HCT116 (cell line): Measurements from ENCODE around the gene CDH23. TPM values are rescaled to one million over a fixed set of nuclear protein-coding genes. Genes with fewer than 3 reads are reported as not detected.

Experiments
- ATAC-seq: fragments of 200-7000 bp; cut with Tn5 transposase; 2 replicates; pipeline ENCODE4 v1.9.1; 2020; ENCODE audit warnings: mild to moderate bottlenecking, moderate library complexity
- BruUV-seq: library from RNA; stranded (reverse); fragments of 400-500 nt; replicated peaks from 2 replicates; lab custom pipeline; 2021; lab: Mats Ljungman, UMichigan
- CTCF ChIA-PET: fragments of 300-600 bp; sonication (Branson Sonifier 250); formaldehyde crosslinking; loops from one replicate; lab custom pipeline; 2021; ENCODE audit warnings: antibody characterized with exemption; lab: Charles Lee
- POLR2A ChIA-PET: fragments of 300-600, 350-600 bp; sonication (Branson Sonifier 250); formaldehyde crosslinking; loops from one replicate; lab custom pipeline; 2021; ENCODE audit warnings: antibody characterized with exemption; lab: Charles Lee
- RAD21 ChIA-PET, 2 experiments: fragments of 300-600 bp; sonication (Branson Sonifier 250); formaldehyde crosslinking; loops; one replicate each; lab custom pipeline; 2023; ENCODE audit warnings: low total read pairs in 2 of 2; ENCODE audit not compliant: uncharacterized antibody in 2 of 2, unreplicated experiment in 2 of 2, low non-redundant PET in 1 of 2; lab: Charles Lee
- DNase-seq: peaks from one replicate; pipeline ENCODE4 v3.0.0-alpha.2; 2010; ENCODE audit warnings: low read depth, low spot score
- H2AFZ ChIP-seq: fragments of 200-600 bp; shearing (Covaris generic), sonication (generic); 2 replicates; pipeline ENCODE4 v1.6.1; 2017; ENCODE audit warnings: low read depth, mixed run types, mixed read lengths, antibody characterized with exemption, low read length; ENCODE audit not compliant: poor library complexity, severe bottlenecking
- H3K27ac ChIP-seq: 2 replicates; pipeline ENCODE4 v1.5.1; 2012; ENCODE audit warnings: low read depth, low read length
- H3K27me3 ChIP-seq: fragments of 200-600 bp; sonication (generic); 2 replicates; pipeline ENCODE4 v1.6.1; 2016; ENCODE audit warnings: mixed run types, low read length, mixed read lengths; ENCODE audit not compliant: insufficient read depth
- H3K36me3 ChIP-seq, 2 experiments: fragments of 200-500 bp in 1 of 2; fragments of 200-600 bp in 1 of 2; sonication (Bioruptor generic) in 1 of 2; sonication (generic) in 1 of 2; 2 replicates each; pipeline versions ENCODE4 v1.5.1 to v1.6.1; 2014 to 2016; ENCODE audit warnings: low read length in 2 of 2, inconsistent platforms in 1 of 2, mixed read lengths in 1 of 2, mixed run types in 1 of 2; ENCODE audit not compliant: insufficient read depth in 2 of 2, control insufficient read depth in 1 of 2
- H3K4me1 ChIP-seq, 2 experiments: fragments of 200-600 bp in 1 of 2; sonication (generic) in 1 of 2; 2 replicates each; pipeline versions ENCODE4 v1.5.1 to v1.6.1; 2012 to 2017; ENCODE audit warnings: low read length in 2 of 2, inconsistent platforms in 1 of 2, mild to moderate bottlenecking in 1 of 2, mixed read lengths in 1 of 2, mixed run types in 1 of 2, moderate library complexity in 1 of 2; ENCODE audit not compliant: insufficient read depth in 2 of 2, control insufficient read depth in 1 of 2
- H3K4me2 ChIP-seq: fragments of 200-600 bp; sonication (generic); 2 replicates; pipeline ENCODE4 v1.6.1; 2017; ENCODE audit warnings: mixed run types, low read length, mixed read lengths
- H3K4me3 ChIP-seq, 2 experiments: fragments of 200-600 bp in 1 of 2; sonication (generic) in 1 of 2; replicated peaks in 1 of 2; 2 replicates each; pipeline ENCODE4 v1.5.1; 2011 to 2016; ENCODE audit warnings: low read length in 2 of 2, control low read depth in 1 of 2, low read depth in 1 of 2, mild to moderate bottlenecking in 1 of 2, mixed read lengths in 1 of 2, mixed run types in 1 of 2
- H3K79me2 ChIP-seq: fragments of 200-600 bp; sonication (generic); 2 replicates; pipeline ENCODE4 v1.6.1; 2017; ENCODE audit warnings: mild to moderate bottlenecking, mixed run types, low read length, moderate library complexity, mixed read lengths; ENCODE audit not compliant: insufficient read depth
- H3K9ac ChIP-seq: fragments of 200-600 bp; sonication (generic); 2 replicates; pipeline ENCODE4 v1.6.1; 2016; ENCODE audit warnings: low read length, mixed read lengths
- H3K9me2 ChIP-seq: fragments of 200-600 bp; sonication (generic), shearing (Covaris generic); 2 replicates; pipeline ENCODE4 v1.6.1; 2017; ENCODE audit warnings: mixed run types, mild to moderate bottlenecking, moderate library complexity; ENCODE audit not compliant: insufficient read depth
- H3K9me3 ChIP-seq, 2 experiments: fragments of 200-500 bp in 1 of 2; fragments of 200-600 bp in 1 of 2; sonication (Bioruptor generic) in 1 of 2; sonication (generic) in 1 of 2; 2 replicates each; pipeline ENCODE4 v1.6.1; 2014 to 2017; ENCODE audit warnings: low read length in 2 of 2, mixed read lengths in 2 of 2, inconsistent platforms in 1 of 2, low read depth in 1 of 2, mild to moderate bottlenecking in 1 of 2, mixed run types in 1 of 2, moderate library complexity in 1 of 2; ENCODE audit not compliant: control insufficient read depth in 1 of 2, insufficient read depth in 1 of 2
- H4K20me1 ChIP-seq: fragments of 200-600 bp; sonication (generic), shearing (Covaris generic); 2 replicates; pipeline ENCODE4 v1.6.1; 2017; ENCODE audit warnings: mixed run types, mild to moderate bottlenecking, moderate library complexity; ENCODE audit not compliant: insufficient read depth
- CBX3 ChIP-seq: IDR thresholded peaks from 2 replicates; pipeline ENCODE4 v1.6.1; 2012; ENCODE audit warnings: low read depth
- CTCF ChIP-seq, 3 experiments: fragments of 200-600 bp in 1 of 3; sonication (generic) in 1 of 3; IDR thresholded peaks in 2 of 3; conservative IDR thresholded peaks in 1 of 3; 2 replicates each; pipeline ENCODE4 v1.5.1; 2012 to 2017; ENCODE audit warnings: low read depth in 2 of 3, low read length in 2 of 3, antibody characterized with exemption in 1 of 3, borderline replicate concordance in 1 of 3, control low read depth in 1 of 3, mild to moderate bottlenecking in 1 of 3, mixed read lengths in 1 of 3, mixed run types in 1 of 3, moderate library complexity in 1 of 3; ENCODE audit not compliant: insufficient read depth in 1 of 3
- EZH2 ChIP-seq: fragments of 200-600 bp; sonication (generic); IDR thresholded peaks from 2 replicates; pipeline ENCODE4 v1.6.1; 2017; ENCODE audit warnings: antibody characterized with exemption, mixed run types
- EZH2phosphoT487 ChIP-seq: fragments of 200-600 bp; IDR thresholded peaks from 2 replicates; pipeline ENCODE4 v1.6.1; 2018; ENCODE audit warnings: antibody characterized with exemption, borderline replicate concordance
- JUND ChIP-seq: IDR thresholded peaks from 2 replicates; pipeline ENCODE4 v1.6.1; 2012
- POLR2AphosphoS5 ChIP-seq: IDR thresholded peaks from 2 replicates; pipeline ENCODE4 v1.6.1; 2011; ENCODE audit warnings: mild to moderate bottlenecking, low read depth, low read length, moderate library complexity
- RAD21 ChIP-seq: IDR thresholded peaks from 2 replicates; pipeline ENCODE4 v1.6.1; 2012; ENCODE audit warnings: low read depth, mild to moderate bottlenecking
- REST ChIP-seq: IDR thresholded peaks from 2 replicates; pipeline ENCODE4 v1.6.1; 2012; ENCODE audit warnings: low read depth
- TCF7L2 ChIP-seq: IDR thresholded peaks from 2 replicates; pipeline ENCODE4 v1.7.0; 2011; ENCODE audit warnings: borderline replicate concordance, inconsistent platforms; ENCODE audit not compliant: insufficient read depth, insufficient read length; ENCODE audit errors: extremely low read depth
- YY1 ChIP-seq: IDR thresholded peaks from 2 replicates; pipeline ENCODE4 v1.6.1; 2011; ENCODE audit warnings: low read length, low read depth, moderate library complexity, mild to moderate bottlenecking; ENCODE audit not compliant: insufficient replicate concordance; ENCODE audit errors: extremely low read depth
- ZBTB33 ChIP-seq: IDR thresholded peaks from 2 replicates; pipeline ENCODE4 v1.6.1; 2011; ENCODE audit warnings: mild to moderate bottlenecking, low read length, moderate library complexity; ENCODE audit not compliant: insufficient replicate concordance; ENCODE audit errors: extremely low read depth
- ZFX ChIP-seq: fragments of 450-650 bp; IDR thresholded peaks from 2 replicates; pipeline ENCODE4 v1.6.1; 2017
- ZNF274 ChIP-seq: fragments of 200-500 bp; sonication (Bioruptor generic); IDR thresholded peaks from 2 replicates; pipeline ENCODE4 v1.6.1; 2014; ENCODE audit warnings: mild to moderate bottlenecking, low read depth, low read length, inconsistent platforms
- intact Hi-C: fragments of 100-400 bp; cut with micrococcal nuclease; formaldehyde crosslinking; loops from 2 replicates; pipeline ENCODE4 v1.10.0; 2022
- total RNA-seq: library from RNA; stranded (reverse); gene quantifications from one replicate; pipeline ENCODE4 v1.2.1, GENCODE V29; 2021; ENCODE audit not compliant: unreplicated experiment

Gene CDH23
- total RNA-seq, 1 experiment from 2014 or later: not detected

- Histone ChIP-seq H3K27ac (no peak overlapping the region), H3K9me3 (no peaks in the 10 kb centered on the region), H3K4me2 (no peak overlapping the region), H4K20me1 (no peaks in the 10 kb centered on the region), H3K9me2 (no peaks in the 10 kb centered on the region), H3K4me3 (no peak overlapping the region), H3K9ac (no peak overlapping the region), H3K79me2 (no peaks in the 10 kb centered on the region), H2AFZ (no peak overlapping the region), H3K4me1 (no peaks in the 10 kb centered on the region), H3K27me3 (peaks cover 11% of the 10 kb centered on the region; the same call in 1 of the 2 replicates), H3K36me3 (no peaks in the 10 kb centered on the region)
- TF ChIP-seq EZH2: no peak
- no peak for TF ChIP-seq JUND
- no peak for TF ChIP-seq CTCF (IDR thresholded peaks at IDR 0.05 in 2 of 3, conservative IDR thresholded peaks at IDR 0.05 in 1 of 3; ENCODE audit: borderline replicate concordance in 1 of 3, insufficient read depth in 1 of 3, low read depth in 2 of 3, low read length in 2 of 3)
- TF ChIP-seq YY1: no peak
- no peak for TF ChIP-seq REST
- TF ChIP-seq ZBTB33: no peak
- no peak for TF ChIP-seq POLR2AphosphoS5
- no peak for TF ChIP-seq RAD21
- no peak for TF ChIP-seq TCF7L2
- TF ChIP-seq EZH2phosphoT487: no peak
- no peak for TF ChIP-seq CBX3
- TF ChIP-seq ZNF274: no peak
- TF ChIP-seq ZFX: no peak
- no TSS peak for BruUV-seq
- POLR2A ChIA-PET: no interaction called here
- intact Hi-C loops: no loop called here
- CTCF ChIA-PET: no interaction called here
- RAD21 ChIA-PET: no interaction called here
- ATAC-seq (no peak), DNase-seq (no peak)
These were observed 140.4 kb downstream of the CDH23 start for GRCh38 chr10:71537125-71537524.
